MM.1S (cell line): ENCODE data around the gene CNPPD1.
A peak's percentile ranks its signal among the peaks of the same experiment; 100 is the strongest.

Experiments
- DNase-seq: peaks from one replicate; pipeline ENCODE4 v3.0.0-alpha.2; 2015
- H2AFZ ChIP-seq: fragments of 300-600 bp; sonication (generic); 2 replicates; pipeline ENCODE4 v1.6.0; 2016; ENCODE audit warnings: antibody characterized with exemption, low read length
- H3F3A ChIP-seq: fragments of 300-600 bp; sonication (generic); 2 replicates; pipeline ENCODE4 v1.6.1; 2016; ENCODE audit warnings: mild to moderate bottlenecking, antibody characterized with exemption, low read length, moderate library complexity, mixed read lengths; ENCODE audit not compliant: insufficient read depth
- H3K27ac ChIP-seq: fragments of 300-600 bp; sonication (generic); 2 replicates; pipeline ENCODE4 v1.5.1; 2016; ENCODE audit warnings: mild to moderate bottlenecking, low read length
- H3K27me3 ChIP-seq: fragments of 300-600 bp; sonication (generic); replicated peaks from 2 replicates; pipeline ENCODE4 v1.6.0; 2016; ENCODE audit warnings: low read length; ENCODE audit not compliant: insufficient read depth
- H3K36me3 ChIP-seq: fragments of 300-600 bp; sonication (generic); replicated peaks from 2 replicates; pipeline ENCODE4 v1.6.1; 2016; ENCODE audit warnings: mild to moderate bottlenecking, low read length, mixed read lengths; ENCODE audit not compliant: insufficient read depth
- H3K4me1 ChIP-seq: fragments of 300-600 bp; sonication (generic); 2 replicates; pipeline ENCODE4 v1.6.1; 2016; ENCODE audit warnings: low read length, mixed read lengths
- H3K4me2 ChIP-seq: fragments of 300-600 bp; sonication (generic); 2 replicates; pipeline ENCODE4 v1.6.0; 2016; ENCODE audit warnings: low read depth, low read length
- H3K4me3 ChIP-seq: fragments of 300-600 bp; sonication (generic); 2 replicates; pipeline ENCODE4 v1.5.1; 2016; ENCODE audit warnings: low read length, mixed read lengths
- H3K79me2 ChIP-seq: fragments of 300-600 bp; sonication (generic); 2 replicates; pipeline ENCODE4 v1.6.1; 2016; ENCODE audit warnings: mixed run types, low read length, mixed read lengths
- H3K9ac ChIP-seq: fragments of 300-600 bp; sonication (generic); 2 replicates; pipeline ENCODE4 v1.6.1; 2016; ENCODE audit warnings: low read length, mixed read lengths
- H3K9me2 ChIP-seq: fragments of 300-600 bp; sonication (generic); replicated peaks from 2 replicates; pipeline ENCODE4 v1.6.1; 2016; ENCODE audit warnings: mild to moderate bottlenecking, low read length, mixed read lengths; ENCODE audit not compliant: insufficient read depth
- H3K9me3 ChIP-seq: fragments of 300-600 bp; sonication (generic); replicated peaks from 2 replicates; pipeline ENCODE4 v1.6.1; 2016; ENCODE audit warnings: mild to moderate bottlenecking, low read length, mixed read lengths; ENCODE audit not compliant: insufficient read depth
- H4K20me1 ChIP-seq: fragments of 300-600 bp; sonication (generic); 2 replicates; pipeline ENCODE4 v1.6.1; 2016; ENCODE audit warnings: mild to moderate bottlenecking, low read length, moderate library complexity, mixed read lengths; ENCODE audit not compliant: insufficient read depth
- EZH2 ChIP-seq: fragments of 300-600 bp; sonication (generic); optimal IDR thresholded peaks from 2 replicates; pipeline ENCODE3; 2017; ENCODE audit warnings: low read depth, mild to moderate bottlenecking, antibody characterized with exemption, low read length, mixed read lengths
- EZH2phosphoT487 ChIP-seq: fragments of 300-600 bp; sonication (generic); IDR thresholded peaks from 2 replicates; pipeline ENCODE4 v1.6.1; 2018; ENCODE audit warnings: antibody characterized with exemption, low read length
- TF ChIP-seq, protein P1 (sequence below): fragments of 300-600 bp; sonication (generic); IDR thresholded peaks from 2 replicates; pipeline ENCODE4 v1.5.1; 2016; ENCODE audit warnings: antibody characterized with exemption, low read length, mixed read lengths

CNPPD1 gene

DNA sequence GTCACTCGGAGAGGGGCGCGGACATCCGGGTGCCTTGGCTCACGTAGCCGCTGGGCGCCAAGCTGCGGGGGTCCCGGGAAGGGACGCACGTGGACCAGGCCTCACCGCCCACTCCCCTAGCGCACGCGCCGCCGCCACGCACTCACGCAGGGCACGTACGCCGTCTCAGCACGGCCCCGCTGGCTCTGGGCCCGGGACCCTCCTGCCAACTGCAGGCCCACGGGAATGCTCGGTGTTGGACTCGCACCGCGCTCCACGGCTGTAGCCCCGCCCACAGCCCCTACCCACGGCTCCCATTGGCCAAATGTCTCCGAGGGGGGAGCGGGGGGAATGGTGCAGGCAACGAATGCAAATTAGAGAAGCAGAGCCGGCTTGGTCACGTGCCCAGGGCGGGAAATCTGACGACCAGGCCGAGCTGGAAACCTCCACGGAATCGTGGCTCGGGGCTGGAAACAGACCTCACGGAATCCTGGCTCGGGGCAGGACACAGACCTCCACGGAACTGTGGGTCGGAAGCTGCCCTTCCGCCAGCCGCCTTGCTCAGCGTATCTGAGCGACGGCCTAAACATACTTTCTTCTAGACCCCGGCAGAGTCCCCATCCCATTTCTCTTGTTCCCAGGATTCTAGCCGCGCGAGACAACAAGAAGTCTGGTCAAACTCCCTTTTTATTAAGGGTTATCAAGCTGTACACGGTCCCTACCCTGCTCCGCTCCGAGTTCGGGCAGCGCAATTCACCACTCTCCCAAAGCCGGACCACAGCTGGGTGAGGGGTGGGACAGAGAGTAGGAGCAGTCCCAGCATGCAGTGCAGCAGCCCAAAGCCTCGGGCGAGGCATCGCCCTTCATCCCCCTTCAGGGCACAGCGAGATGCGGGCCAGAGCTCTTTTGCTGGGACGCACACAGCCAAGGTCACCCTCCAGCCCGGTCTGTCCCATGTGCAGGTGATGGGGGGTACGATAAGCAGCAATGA lies 42.3 kb upstream of the CNPPD1 start, which contains the start of gene ABCB6:
Gene ABCB6 (minus strand): TSS at position 227 of the 970 bp plus-strand sequence. CDS start 285 bp downstream, outside the sequence.
- H3K9me2 ChIP-seq, result no peaks in the 10 kb centered on the region
- peak; percentile 94 for DNase-seq
- peaks cover 17% of the 10 kb centered on the region; the same call in 1 of the 2 replicates for H3F3A ChIP-seq
- H4K20me1 ChIP-seq, result no peaks in the 10 kb centered on the region
- H2AFZ ChIP-seq, result peak within 1 kb of the TSS; percentile 78
- H3K4me3 ChIP-seq, result peak within 1 kb of the TSS; percentile 76
- H3K4me2 ChIP-seq, result peak within 1 kb of the TSS; percentile 99
- no peak for TF ChIP-seq EZH2
- TF ChIP-seq, protein P1, sequence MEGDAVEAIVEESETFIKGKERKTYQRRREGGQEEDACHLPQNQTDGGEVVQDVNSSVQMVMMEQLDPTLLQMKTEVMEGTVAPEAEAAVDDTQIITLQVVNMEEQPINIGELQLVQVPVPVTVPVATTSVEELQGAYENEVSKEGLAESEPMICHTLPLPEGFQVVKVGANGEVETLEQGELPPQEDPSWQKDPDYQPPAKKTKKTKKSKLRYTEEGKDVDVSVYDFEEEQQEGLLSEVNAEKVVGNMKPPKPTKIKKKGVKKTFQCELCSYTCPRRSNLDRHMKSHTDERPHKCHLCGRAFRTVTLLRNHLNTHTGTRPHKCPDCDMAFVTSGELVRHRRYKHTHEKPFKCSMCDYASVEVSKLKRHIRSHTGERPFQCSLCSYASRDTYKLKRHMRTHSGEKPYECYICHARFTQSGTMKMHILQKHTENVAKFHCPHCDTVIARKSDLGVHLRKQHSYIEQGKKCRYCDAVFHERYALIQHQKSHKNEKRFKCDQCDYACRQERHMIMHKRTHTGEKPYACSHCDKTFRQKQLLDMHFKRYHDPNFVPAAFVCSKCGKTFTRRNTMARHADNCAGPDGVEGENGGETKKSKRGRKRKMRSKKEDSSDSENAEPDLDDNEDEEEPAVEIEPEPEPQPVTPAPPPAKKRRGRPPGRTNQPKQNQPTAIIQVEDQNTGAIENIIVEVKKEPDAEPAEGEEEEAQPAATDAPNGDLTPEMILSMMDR, result no peak
- TF ChIP-seq EZH2phosphoT487, result no peak
- peaks cover 6% of the 10 kb centered on the region; the same call in 1 of the 2 replicates for H3K79me2 ChIP-seq
- no peaks in the 10 kb centered on the region; the same call in 1 of the 2 replicates for H3K36me3 ChIP-seq
- H3K27me3 ChIP-seq, result no peaks in the 10 kb centered on the region
- peak within 1 kb of the TSS; percentile 67 for H3K9ac ChIP-seq
- H3K4me1 ChIP-seq, result peaks cover 13% of the 10 kb centered on the region
- H3K27ac ChIP-seq, result peak within 1 kb of the TSS; percentile 59; the same call in 1 of the 2 replicates
- H3K9me3 ChIP-seq, result no peaks in the 10 kb centered on the region

DNA sequence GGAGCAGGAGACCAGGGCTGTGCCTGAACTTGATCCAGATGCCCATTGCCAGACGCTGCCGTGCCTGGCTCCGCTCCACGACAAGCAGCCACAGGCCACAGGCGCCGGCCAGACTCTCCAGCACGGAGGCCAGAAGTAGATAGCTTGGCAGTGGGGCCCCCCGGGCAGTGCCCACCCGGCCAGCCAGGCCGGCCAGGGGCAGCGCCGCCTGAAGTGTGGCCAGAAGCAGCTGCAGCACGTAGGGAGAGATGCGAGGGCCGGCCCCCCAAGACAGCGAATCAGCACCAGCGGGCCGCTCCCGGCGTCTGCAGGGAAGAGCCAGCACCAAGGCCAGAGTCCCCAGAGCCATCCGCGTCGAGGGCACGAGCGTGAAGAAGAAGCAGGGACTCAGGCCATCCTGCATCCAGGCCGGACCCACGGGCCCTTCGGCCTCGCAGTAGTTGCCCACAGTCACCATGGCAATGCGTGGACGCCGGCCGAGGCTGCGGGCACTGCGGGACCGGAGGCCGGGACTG lies 41.5 kb upstream of the CNPPD1 start:
- Histone ChIP-seq H2AFZ (peak overlapping the region; percentile 78), H4K20me1 (no peaks in the 10 kb centered on the region), H3K9ac (peak overlapping the region; percentile 67), H3K4me1 (peaks cover 13% of the 10 kb centered on the region), H3K9me3 (no peaks in the 10 kb centered on the region), H3K36me3 (no peaks in the 10 kb centered on the region), H3K9me2 (no peaks in the 10 kb centered on the region), H3K27me3 (no peaks in the 10 kb centered on the region), H3K4me2 (peak overlapping the region; percentile 99), H3K79me2 (peaks cover 6% of the 10 kb centered on the region; the same call in 1 of the 2 replicates), H3K27ac (peak overlapping the region; percentile 59; the same call in 1 of the 2 replicates), H3F3A (peaks cover 17% of the 10 kb centered on the region; the same call in 1 of the 2 replicates), H3K4me3 (peak overlapping the region; percentile 76)
- TF ChIP-seq, protein P1, result no peak
- TF ChIP-seq EZH2, result no peak
- no peak for TF ChIP-seq EZH2phosphoT487
- DNase-seq, result peak; percentile 40

DNA sequence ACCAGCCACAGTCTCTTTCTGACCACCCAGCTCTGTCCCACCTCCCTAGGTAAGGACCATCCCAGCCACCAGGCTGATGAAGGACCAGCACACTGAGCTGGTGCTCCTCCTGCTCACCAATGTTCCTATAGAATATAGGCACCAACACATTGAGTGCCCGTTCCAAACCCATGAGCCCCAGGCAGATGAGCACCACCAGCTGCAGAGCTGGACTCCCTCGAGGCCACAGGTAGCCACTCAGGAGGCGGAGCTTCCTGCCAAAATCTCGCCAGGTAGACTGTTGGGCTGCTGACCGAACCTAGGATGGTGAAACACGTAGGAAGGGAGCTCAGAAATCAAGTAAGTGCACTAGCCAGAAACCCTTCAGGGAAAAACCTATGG lies 39.8 kb upstream of the CNPPD1 start:
- TF ChIP-seq EZH2, result no peak
- TF ChIP-seq, protein P1, result no peak
- no peak for TF ChIP-seq EZH2phosphoT487
- Histone ChIP-seq H3K79me2 (peaks cover 6% of the 10 kb centered on the region; the same call in 1 of the 2 replicates), H3K4me3 (no peak overlapping the region), H3K4me1 (peaks cover 13% of the 10 kb centered on the region), H2AFZ (no peak overlapping the region), H3K36me3 (no peaks in the 10 kb centered on the region), H3K9me2 (no peaks in the 10 kb centered on the region), H3K27ac (no peak overlapping the region), H3K27me3 (no peaks in the 10 kb centered on the region), H3K9me3 (no peaks in the 10 kb centered on the region), H4K20me1 (no peaks in the 10 kb centered on the region), H3F3A (peaks cover 17% of the 10 kb centered on the region; the same call in 1 of the 2 replicates), H3K4me2 (no peak overlapping the region), H3K9ac (no peak overlapping the region)
- no peak for DNase-seq
